Activated CD4-positive, alpha-beta T cell treated with anti-CD3 and anti-CD28 coated beads, Interleukin-2, amount 50 U/mL, for 24 hours (primary cell): ENCODE data around the gene PNPLA7.

ENCODE experiments used
- DNase-seq, 2 donors: peaks; one replicate each; pipeline ENCODE4 v3.0.0-alpha.2; 2020; ENCODE audit warnings: low read depth in 1 of 2, low spot score in 1 of 2

PNPLA7 gene

GRCh38 chr9:137437691-137438590, 112.3 kb downstream of the PNPLA7 start:
- DNase-seq: no peak

DNA sequence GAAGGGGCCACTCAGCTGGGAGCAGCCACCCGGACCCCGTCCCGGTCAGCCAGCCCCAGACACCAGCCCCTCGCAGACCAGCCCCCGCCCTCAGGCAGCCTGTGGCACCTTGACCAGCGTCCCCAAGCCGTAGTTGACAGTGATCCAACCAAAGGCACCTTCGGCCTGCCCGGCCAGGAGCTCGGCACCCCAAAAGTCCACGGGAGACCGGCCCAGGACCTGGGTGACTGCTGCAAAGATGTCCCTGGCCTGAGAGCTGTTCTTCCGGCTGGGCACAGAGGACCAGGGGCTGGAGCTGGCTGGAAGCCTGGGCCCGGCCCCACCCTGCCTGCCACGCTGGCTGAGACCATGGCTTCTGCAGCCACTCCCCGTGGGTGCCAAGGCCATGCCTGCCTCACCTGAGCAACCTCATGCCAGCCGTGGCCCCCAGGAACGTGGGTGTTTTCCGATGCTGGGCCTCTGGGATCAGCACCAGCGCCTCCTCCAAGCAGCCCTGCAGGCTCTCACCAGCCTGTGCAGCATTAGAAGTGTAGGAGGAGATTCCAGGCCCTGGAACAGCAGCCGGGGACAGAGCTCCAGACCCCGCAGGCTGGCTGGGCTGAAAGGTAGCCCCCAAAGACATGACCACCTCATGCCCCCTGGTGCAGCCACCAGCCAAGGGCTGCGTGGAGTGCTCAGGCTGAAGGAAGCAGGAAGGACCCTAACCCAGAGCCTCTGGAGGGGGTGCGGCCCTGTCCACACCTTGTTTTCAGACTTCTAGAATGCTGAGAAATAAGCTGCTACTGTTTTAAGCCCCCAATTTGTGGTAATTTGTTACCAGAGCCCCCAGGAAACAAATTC, 113.2 kb downstream of the PNPLA7 start:
- no peak for DNase-seq

DNA sequence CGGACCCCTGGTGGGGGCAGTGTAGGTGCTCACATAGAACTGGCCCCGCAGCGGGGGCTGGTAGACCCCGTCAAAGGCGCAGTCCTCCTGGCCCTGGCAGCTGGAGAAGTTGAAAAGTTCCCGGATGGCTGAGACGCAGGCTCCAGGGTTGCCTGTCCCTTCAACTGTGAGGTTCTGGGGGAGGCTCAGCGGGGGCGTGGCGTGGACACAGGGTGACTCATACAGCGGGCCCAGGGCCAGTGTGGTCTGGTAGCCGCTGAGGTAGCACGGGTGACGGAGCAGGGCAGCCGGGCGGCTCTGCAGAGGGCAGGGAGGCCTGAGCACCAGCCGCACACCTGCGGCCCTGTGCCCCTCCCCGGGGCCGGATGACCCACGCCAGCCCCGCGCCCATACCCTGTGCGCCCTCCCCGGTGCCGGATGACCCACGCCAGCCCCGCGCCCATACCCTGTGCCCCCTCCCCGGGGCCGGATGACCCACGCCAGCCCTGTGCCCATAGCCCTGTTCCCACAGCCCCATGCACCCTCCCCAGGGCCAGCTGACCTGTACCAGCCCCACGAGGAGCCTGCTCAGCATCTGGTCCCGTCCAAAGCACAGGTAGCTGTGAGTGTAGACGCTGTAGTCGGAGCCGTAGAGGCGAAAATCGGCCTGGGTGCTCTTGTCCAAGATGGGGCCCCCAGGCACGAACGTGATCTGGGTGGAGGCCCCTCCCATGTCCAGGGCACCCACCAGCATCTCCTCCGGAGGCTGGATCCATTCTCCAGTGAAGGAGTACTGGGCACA, 114.0 kb downstream of the PNPLA7 start:
- DNase-seq: no peak

DNA sequence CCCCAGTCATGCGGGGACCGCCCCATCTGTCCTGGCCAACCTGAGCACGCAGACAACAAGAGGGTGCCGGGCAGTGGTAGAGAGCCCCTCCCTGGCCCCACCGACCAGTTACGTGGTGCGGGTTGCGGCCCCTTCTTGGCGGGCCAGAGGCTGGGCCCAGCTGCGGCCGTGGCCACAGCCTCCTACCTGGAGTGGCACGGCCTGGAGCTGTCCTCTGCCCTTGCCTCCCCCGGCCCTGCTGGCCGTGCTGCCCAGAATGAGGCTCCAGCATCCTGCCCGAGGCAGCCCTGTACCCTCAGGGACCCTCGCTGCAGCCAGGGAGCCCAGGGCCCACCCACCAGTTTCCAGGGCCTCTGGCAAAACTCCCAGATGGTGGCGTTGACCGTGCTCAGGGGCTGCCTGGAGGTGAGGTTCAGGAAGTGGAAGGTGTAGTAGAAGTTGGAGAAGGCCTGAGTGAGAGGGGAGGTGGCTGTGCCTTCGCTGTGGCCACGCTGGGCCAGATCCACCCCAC, 114.8 kb downstream of the PNPLA7 start:
- DNase-seq: no peak

- DNase-seq: no peak
Observed at GRCh38 chr9:137434498-137435380, 115.5 kb downstream of the PNPLA7 start.

- no peak for DNase-seq
Observed at GRCh38 chr9:137433916-137434431, 116.2 kb downstream of the PNPLA7 start.

GRCh38 chr9:137433349-137433915, 116.8 kb downstream of the PNPLA7 start:
- no peak for DNase-seq

DNA sequence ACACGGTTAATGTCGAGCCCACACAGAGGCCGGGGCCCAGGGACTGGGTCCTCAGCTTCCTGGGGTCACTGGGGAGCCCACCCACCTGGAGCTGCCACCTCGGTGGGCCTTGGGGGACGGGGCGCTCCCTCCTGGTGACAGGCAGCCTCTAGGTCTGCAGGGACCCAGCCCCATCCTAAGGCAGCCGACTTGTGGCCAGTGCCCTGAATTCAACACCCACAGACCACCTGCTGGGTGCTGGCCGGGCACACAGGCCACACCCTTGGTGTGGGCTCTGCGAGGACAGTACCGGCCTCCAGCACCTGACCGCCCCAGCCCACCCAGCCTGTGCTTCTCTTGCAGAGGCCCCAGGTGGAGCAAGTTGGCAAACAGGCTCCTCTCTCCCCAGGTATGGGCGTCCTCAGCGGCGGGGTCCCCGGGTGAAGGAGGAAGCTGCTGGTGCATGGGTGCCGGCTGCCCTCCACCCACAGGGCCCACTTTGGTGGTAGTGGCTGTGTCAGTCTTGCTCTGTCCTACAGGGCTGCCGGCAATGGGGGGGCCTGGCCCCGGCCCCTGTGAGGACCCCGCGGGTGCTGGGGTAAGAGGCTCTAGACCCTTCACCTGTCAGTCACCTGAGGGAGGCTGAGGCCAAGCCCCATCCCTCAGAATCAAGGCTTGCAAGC, 117.4 kb downstream of the PNPLA7 start:
- no peak for DNase-seq

- no peak for DNase-seq
Observed at GRCh38 chr9:137431416-137431931, 118.7 kb downstream of the PNPLA7 start.

- no peak for DNase-seq
Observed at GRCh38 chr9:137430723-137431415, 119.3 kb downstream of the PNPLA7 start.

- no peak for DNase-seq
Observed at GRCh38 chr9:137429974-137430722, 120.1 kb downstream of the PNPLA7 start.

DNA sequence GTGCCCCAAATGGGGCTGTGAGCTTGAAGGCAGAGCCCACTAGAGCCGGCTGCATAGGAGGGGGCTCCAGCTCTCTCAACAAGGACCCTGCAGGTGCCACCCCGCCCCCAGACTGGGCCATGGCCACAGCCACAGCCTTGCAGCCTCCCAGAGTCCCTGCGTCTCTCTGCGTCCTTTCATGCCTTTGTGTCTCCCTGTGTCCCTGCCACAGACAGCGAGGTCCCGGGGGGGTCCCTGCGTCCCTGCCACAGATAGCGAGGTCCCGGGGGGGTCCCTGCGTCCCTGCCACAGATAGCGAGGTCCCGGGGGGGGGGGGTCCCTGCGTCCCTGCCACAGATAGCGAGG, 120.7 kb downstream of the PNPLA7 start:
- no peak for DNase-seq

DNA sequence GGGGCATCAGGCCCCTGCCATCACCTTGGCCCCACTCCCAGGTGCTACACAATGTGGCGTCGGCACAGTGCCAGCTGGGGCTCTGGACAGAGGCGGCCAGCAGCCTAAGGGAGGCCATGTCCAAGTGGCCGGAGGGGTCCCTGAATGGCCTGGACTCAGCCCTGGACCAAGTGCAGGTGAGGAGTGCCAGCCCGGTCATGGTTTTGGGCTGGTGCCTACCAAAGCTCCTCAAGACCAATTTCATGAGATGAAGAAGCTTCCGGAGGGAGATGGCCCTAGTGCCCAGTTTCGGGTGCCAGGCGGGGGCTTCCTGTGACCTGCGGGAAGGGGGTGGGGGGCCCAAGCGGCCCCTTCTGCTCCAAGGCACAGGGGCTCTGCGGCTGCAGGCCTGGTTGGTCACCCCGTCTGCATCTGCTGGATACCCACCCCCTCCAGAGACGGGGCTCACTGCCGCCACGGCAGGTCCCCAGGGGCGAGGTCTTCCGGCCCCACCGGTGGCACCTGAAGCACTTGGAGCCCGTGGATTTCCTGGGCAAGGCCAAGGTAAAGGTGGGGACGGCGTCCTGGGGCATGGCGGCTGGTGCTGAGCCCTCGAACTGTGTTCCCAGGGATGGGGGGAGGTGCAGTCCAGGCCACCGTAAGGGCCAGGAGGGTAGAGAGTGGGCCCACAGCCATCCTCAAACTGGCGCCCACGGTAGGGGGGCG, 121.2 kb downstream of the PNPLA7 start:
- no peak for DNase-seq

GRCh38 chr9:137428311-137428630, 121.9 kb downstream of the PNPLA7 start:
- DNase-seq: no peak

- DNase-seq: no peak
Observed at GRCh38 chr9:137427454-137428310, 122.5 kb downstream of the PNPLA7 start.

GRCh38 chr9:137426018-137426681, 124.1 kb downstream of the PNPLA7 start:
- no peak for DNase-seq
